GM13976 (cell line): ENCODE results near the gene SOX6.

Source experiments
- DNase-seq: peaks from one replicate; pipeline ENCODE4 v3.0.0; 2012; ENCODE audit warnings: low spot score
- CTCF ChIP-seq: IDR thresholded peaks from 2 replicates; pipeline ENCODE4 v1.5.1; 2012; ENCODE audit warnings: borderline replicate concordance, mild to moderate bottlenecking; ENCODE audit not compliant: insufficient read depth; ENCODE audit errors: extremely low read depth, missing control alignments, control extremely low read depth
- in situ Hi-C: fragments of 300-500 bp; cut with MboI; formaldehyde crosslinking; loops from one replicate; pipeline ENCODE4 v1.12.0; 2022; ENCODE audit warnings: low sequenced_read_pairs, mixed read lengths, inconsistent platforms; ENCODE audit not compliant: unreplicated experiment

SOX6 gene

GRCh38 chr11:16252373-16252772, 104.0 kb downstream of the SOX6 start:
- no peak for TF ChIP-seq CTCF
- no peak for DNase-seq
- in situ Hi-C loops = no loop called here

GRCh38 chr11:16248248-16248647, 108.1 kb downstream of the SOX6 start:
- TF ChIP-seq CTCF = no peak
- no peak for DNase-seq
- in situ Hi-C loops = no loop called here

- DNase-seq = no peak
- in situ Hi-C loops = no loop called here
- TF ChIP-seq CTCF = no peak
Observed at GRCh38 chr11:16242806-16243205, 113.5 kb downstream of the SOX6 start.

GRCh38 chr11:16240687-16241086, 115.7 kb downstream of the SOX6 start:
- DNase-seq = no peak
- TF ChIP-seq CTCF = no peak
- in situ Hi-C loops = no loop called here

GRCh38 chr11:16239141-16240105, 116.9 kb downstream of the SOX6 start:
- DNase-seq = no peak
- in situ Hi-C loops = no loop called here
- no peak for TF ChIP-seq CTCF

- in situ Hi-C loops = no loop called here
- DNase-seq = no peak
- no peak for TF ChIP-seq CTCF
Observed at GRCh38 chr11:16226245-16226644, 130.1 kb downstream of the SOX6 start.
